Adrenal gland (tissue), 12 donors: ENCODE results near the gene CMIP. TPM values are rescaled to one million over a fixed set of nuclear protein-coding genes. Genes with fewer than 3 reads are reported as not detected.

Experiments
- DNase-seq, 7 donors: peaks; one replicate each; pipeline ENCODE4 v3.0.0-alpha.2; 2019 to 2020
- H3K27ac ChIP-seq, 5 donors: fragments of 200-600 bp; sonication (generic) in 4 of 5; 1 replicate in 3 of 5; 2 replicates in 2 of 5; pipeline versions ENCODE4 v1.5.1 to v1.8.0; 2016 to 2020; ENCODE audit warnings: mild to moderate bottlenecking in 1 of 5
- H3K27me3 ChIP-seq: fragments of 200-600 bp; 2 replicates; pipeline ENCODE4 v1.8.0; 2021
- H3K36me3 ChIP-seq, 2 donors: fragments of 200-600 bp; replicated peaks in 1 of 2; 1 replicate in 1 of 2; 2 replicates in 1 of 2; pipeline versions ENCODE4 v1.5.1 to v1.8.0; 2018 to 2022
- H3K4me1 ChIP-seq, 2 donors: fragments of 200-600 bp; replicated peaks in 1 of 2; 1 replicate in 1 of 2; 2 replicates in 1 of 2; pipeline versions ENCODE4 v1.5.1 to v1.8.0; 2018 to 2021
- H3K4me3 ChIP-seq, 4 donors: fragments of 200-600 bp; sonication (generic) in 3 of 4; one replicate each; pipeline ENCODE4 v1.5.1; 2016 to 2018
- H3K9me3 ChIP-seq, 3 donors: fragments of 200-600 bp; sonication (generic) in 1 of 3; replicated peaks in 1 of 3; 1 replicate in 2 of 3; 2 replicates in 1 of 3; pipeline versions ENCODE4 v1.5.1 to v1.8.0; 2016 to 2021
- CTCF ChIP-seq, 6 experiments: fragments of 450-650 bp in 4 of 6; fragments of 200-600 bp in 2 of 6; sonication (generic) in 1 of 6; IDR thresholded peaks; 1 replicate in 5 of 6; 2 replicates in 1 of 6; pipeline versions ENCODE4 v1.5.1 to v1.8.0; 2016 to 2021; ENCODE audit warnings: antibody characterized with exemption in 6 of 6, mild to moderate bottlenecking in 2 of 6, moderate library complexity in 1 of 6
- POLR2A ChIP-seq, 2 donors: fragments of 450-650 bp; IDR thresholded peaks; one replicate each; pipeline ENCODE4 v1.6.1; 2017; ENCODE audit warnings: antibody characterized with exemption in 2 of 2, mild to moderate bottlenecking in 2 of 2, moderate library complexity in 1 of 2
- WGBS, 4 donors: extraction: QIAGEN DNeasy Blood & Tissue Kit in 2 of 4; methylation state at CpG; one replicate each; pipeline versions ENCODE4 v1.1.5 to v1.1.7; 2013 to 2017; 5-methylcytosine and 5-hydroxymethylcytosine counted together
- intact Hi-C, 2 donors: fragments of 100-400 bp; cut with DNase I; formaldehyde crosslinking; loops; one replicate each; pipeline versions ENCODE4 v1.14.1 to v1.15.0; 2022 to 2023
- polyA plus RNA-seq, 3 donors: library from polyadenylated mRNA; stranded (reverse); fragments of 200-250 nt in 2 of 3; fragments of 350-450 nt in 1 of 3; fragmentation: Illumina TruSeq in 1 of 3; extraction: RNeasy Lipid Tissue Mini Kit (QIAGEN cat#74804) in 1 of 3; gene quantifications; one replicate each; pipeline ENCODE4 v1.2.3, GENCODE V29; 2013 to 2014
- total RNA-seq, 9 donors: library from RNA; depleted of rRNA in 4 of 9; stranded (reverse); fragments of >200 nt in 4 of 9; fragments of 120-200 nt in 1 of 9; fragmentation: NEBNext Ultra II Directional in 1 of 9; extraction: Animal tissue kit (Norgen Biotek cat#: 25700) in 1 of 9; gene quantifications; one replicate each; pipeline versions ENCODE4 v1.1.0 to v1.2.4, GENCODE V29; 2013 to 2023
- donor health status: healthy with polysubstance abuse.
- donor health status: Bipolar disorder and iron deficiency.
- donor health status: DM: yes; HTN: yes; CAD: no.
- donor health status: DM: no; HTN: no; CAD: no.
- donor health status: DM: no; HTN: no; CAD: no.
- donor health status: DM: yes; HTN: yes; CAD: no.

Gene CMIP
- total and polyA plus RNA-seq, 12 donors: 8.1 to 87.9 (median 42.5) TPM

- Histone ChIP-seq H3K27ac (peak overlapping the region in 2 of 5 donors; percentile 20 to 52), H3K36me3 (peaks cover 0 to 71% of the 10 kb centered on the region in 2 donors), H3K4me1 (peaks cover 3 to 5% of the 10 kb centered on the region in 2 donors), H3K27me3 (no peaks in the 10 kb centered on the region), H3K4me3 (no peak overlapping the region), H3K9me3 (no peaks in the 10 kb centered on the region)
- TF ChIP-seq POLR2A (IDR thresholded peaks at IDR 0.05) (no peak), CTCF (IDR thresholded peaks at IDR 0.05) (no peak)
- 58 to 89% (median 77%) methylated on average over 18 to 27 of the region's 27 CpGs for WGBS, 4 donors
- intact Hi-C loops: no loop called here
- peak; percentile 73 to 90 (median 84) for DNase-seq
Measured at GRCh38 chr16:81703177-81704155, 258.9 kb downstream of the CMIP start.

- Histone ChIP-seq H3K27me3 (no peaks in the 10 kb centered on the region), H3K36me3 (peaks cover 0 to 62% of the 10 kb centered on the region in 2 donors), H3K9me3 (no peaks in the 10 kb centered on the region), H3K4me3 (no peak overlapping the region), H3K4me1 (peaks cover 6 to 10% of the 10 kb centered on the region in 2 donors), H3K27ac (no peak overlapping the region)
- TF ChIP-seq POLR2A (IDR thresholded peaks at IDR 0.05): no peak
- 95 to 100% (median 98%) methylated on average over 5 to 13 of the region's 13 CpGs for WGBS, 4 donors
- intact Hi-C loops: loop anchor here in 1 of 2 donors (5.0 kb wide), 1 partner anchor 38 kb away; no protein-coding TSS in a partner anchor
- DNase-seq: no peak
Measured at GRCh38 chr16:81705261-81705660, 260.7 kb downstream of the CMIP start.

GRCh38 chr16:81706327-81707295 lies 262.0 kb downstream of the CMIP start:
- peak overlapping the region in 1 of 5 donors; percentile 71 for H3K27ac ChIP-seq
- no peak for DNase-seq
- WGBS, 4 donors: 91 to 93% (median 91%) methylated on average over 20 to 26 of the region's 26 CpGs
- H3K4me3 ChIP-seq: no peak overlapping the region
- H3K27me3 ChIP-seq: no peaks in the 10 kb centered on the region
- intact Hi-C loops: loop anchor here in 1 of 2 donors (5.0 kb wide), 1 partner anchor 39 kb away; no protein-coding TSS in a partner anchor
- peaks cover 6 to 16% of the 10 kb centered on the region in 2 donors for H3K4me1 ChIP-seq
- TF ChIP-seq CTCF (IDR thresholded peaks at IDR 0.05): no peak
- no peak for TF ChIP-seq POLR2A (IDR thresholded peaks at IDR 0.05)
- no peaks in the 10 kb centered on the region for H3K9me3 ChIP-seq
- H3K36me3 ChIP-seq: peaks cover 0 to 53% of the 10 kb centered on the region in 2 donors

GRCh38 chr16:81707411-81708265 lies 263.0 kb downstream of the CMIP start:
- Histone ChIP-seq H3K36me3 (peaks cover 0 to 43% of the 10 kb centered on the region in 2 donors), H3K9me3 (no peaks in the 10 kb centered on the region), H3K27ac (peak overlapping the region in 3 of 5 donors; percentile 22 to 71 (median 45)), H3K4me1 (peaks cover 6 to 19% of the 10 kb centered on the region in 2 donors), H3K4me3 (no peak overlapping the region), H3K27me3 (no peaks in the 10 kb centered on the region)
- DNase-seq: peak in 2 of 7 donors; percentile 39 to 49
- intact Hi-C loops: loop anchor here in 1 of 2 donors (5.0 kb wide), 1 partner anchor 40 kb away; no protein-coding TSS in a partner anchor
- TF ChIP-seq CTCF (IDR thresholded peaks at IDR 0.05) (no peak), POLR2A (IDR thresholded peaks at IDR 0.05) (no peak)
- 78 to 83% (median 80%) methylated on average over 21 to 27 of the region's 27 CpGs for WGBS, 4 donors
